ENCODE measurements around the gene PSMF1.

PSMF1 gene

GRCh38 chr20:1085492-1086276 is 32.7 kb upstream of the PSMF1 start:
- DNase-seq (ENCODE audit: low read depth): no peak
- no peak overlapping the region for H3K4me3 ChIP-seq (ENCODE audit: low read depth, low read length)
- TF ChIP-seq MYC (IDR thresholded peaks at IDR 0.05; ENCODE audit: low read depth, low read length): no peak
- TF ChIP-seq POLR2A (IDR thresholded peaks at IDR 0.05; ENCODE audit: extremely low read depth, insufficient read length): no peak
- TF ChIP-seq CTCF (IDR thresholded peaks at IDR 0.05; ENCODE audit: low read depth, low read length): no peak
- TF ChIP-seq MAX (IDR thresholded peaks at IDR 0.05; ENCODE audit: low read depth, low read length): no peak

DNA sequence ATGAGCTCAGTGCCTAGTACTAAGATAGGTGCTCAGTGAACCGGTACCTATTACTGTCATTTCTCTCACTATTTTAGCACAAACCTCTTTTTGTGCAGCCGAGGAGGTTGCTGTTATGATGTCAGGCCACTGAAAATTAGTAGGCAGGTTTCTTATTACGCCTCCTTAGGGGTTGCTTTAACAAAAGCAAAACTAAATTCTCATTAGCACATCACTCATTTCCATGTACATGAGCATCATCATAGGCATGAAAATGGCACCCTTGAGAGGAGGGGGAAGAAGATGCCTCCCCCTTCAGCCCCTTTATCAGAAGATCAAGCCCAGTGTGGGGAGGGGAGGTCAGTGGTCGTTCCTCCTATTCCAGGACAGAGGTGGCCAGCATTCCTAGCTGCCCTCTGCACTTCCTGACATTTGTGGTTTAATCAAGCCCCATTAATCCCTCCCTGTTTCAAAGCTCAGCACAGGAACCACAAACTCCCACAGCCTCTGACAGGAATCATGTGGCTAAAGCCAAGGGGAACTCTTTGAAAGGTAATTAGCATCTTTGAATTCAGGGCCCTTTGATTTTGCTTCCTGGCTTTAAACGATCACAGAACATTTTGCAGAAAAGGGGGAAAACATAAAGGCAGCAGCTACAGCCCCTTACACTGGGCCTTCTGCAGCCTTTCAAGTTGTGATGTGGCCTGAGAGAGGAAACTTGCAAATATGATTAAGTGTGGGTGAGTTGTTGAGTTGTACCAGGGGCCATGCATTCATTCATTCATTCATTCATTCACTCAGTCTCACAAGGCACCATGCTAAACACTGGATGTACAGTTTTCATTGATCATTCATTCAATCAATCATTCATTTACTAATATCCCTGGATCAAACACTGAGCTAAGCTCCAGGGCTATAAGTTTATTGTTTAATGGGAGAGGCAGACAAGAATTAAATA is 31.9 kb upstream of the PSMF1 start:
- no peak for DNase-seq (ENCODE audit: low read depth)
- H3K4me3 ChIP-seq (ENCODE audit: low read depth, low read length): no peak overlapping the region
- TF ChIP-seq CTCF (IDR thresholded peaks at IDR 0.05; ENCODE audit: low read depth, low read length): no peak
- no peak for TF ChIP-seq POLR2A (IDR thresholded peaks at IDR 0.05; ENCODE audit: extremely low read depth, insufficient read length)
- no peak for TF ChIP-seq MYC (IDR thresholded peaks at IDR 0.05; ENCODE audit: low read depth, low read length)
- no peak for TF ChIP-seq MAX (IDR thresholded peaks at IDR 0.05; ENCODE audit: low read depth, low read length)

GRCh38 chr20:1087311-1087905 is 31.0 kb upstream of the PSMF1 start:
- H3K4me3 ChIP-seq (ENCODE audit: low read depth, low read length): no peak overlapping the region
- DNase-seq (ENCODE audit: low read depth): no peak
- no peak for TF ChIP-seq POLR2A (IDR thresholded peaks at IDR 0.05; ENCODE audit: extremely low read depth, insufficient read length)
- TF ChIP-seq MYC (IDR thresholded peaks at IDR 0.05; ENCODE audit: low read depth, low read length): no peak
- no peak for TF ChIP-seq MAX (IDR thresholded peaks at IDR 0.05; ENCODE audit: low read depth, low read length)
- TF ChIP-seq CTCF (IDR thresholded peaks at IDR 0.05; ENCODE audit: low read depth, low read length): no peak

DNA sequence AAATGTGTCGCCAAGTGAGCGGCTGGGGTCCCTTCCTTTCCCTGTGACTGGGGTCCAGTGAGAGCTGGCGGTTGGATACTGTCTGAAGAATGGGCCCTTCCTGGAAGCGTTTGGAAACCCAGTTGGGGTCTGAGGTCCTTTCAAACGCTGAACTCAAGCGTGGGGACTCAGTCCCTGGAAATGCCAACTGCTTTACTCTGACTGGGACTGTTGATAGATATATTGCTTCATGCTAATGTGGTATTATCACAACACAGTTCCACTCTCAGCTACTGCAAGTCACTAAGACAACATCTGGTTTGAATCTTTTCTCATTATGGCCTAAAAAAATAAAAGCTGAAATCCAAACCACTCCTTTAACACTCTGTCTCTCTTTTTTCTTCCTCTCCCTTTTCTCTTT is 23.7 kb upstream of the PSMF1 start:
- no peak for DNase-seq (ENCODE audit: low read depth)
- TF ChIP-seq MYC (IDR thresholded peaks at IDR 0.05; ENCODE audit: low read depth, low read length) (no peak), POLR2A (IDR thresholded peaks at IDR 0.05; ENCODE audit: extremely low read depth, insufficient read length) (no peak), MAX (IDR thresholded peaks at IDR 0.05; ENCODE audit: low read depth, low read length) (no peak), CTCF (IDR thresholded peaks at IDR 0.05; ENCODE audit: low read depth, low read length) (no peak)
- H3K4me3 ChIP-seq (ENCODE audit: low read depth, low read length): no peak overlapping the region

DNA sequence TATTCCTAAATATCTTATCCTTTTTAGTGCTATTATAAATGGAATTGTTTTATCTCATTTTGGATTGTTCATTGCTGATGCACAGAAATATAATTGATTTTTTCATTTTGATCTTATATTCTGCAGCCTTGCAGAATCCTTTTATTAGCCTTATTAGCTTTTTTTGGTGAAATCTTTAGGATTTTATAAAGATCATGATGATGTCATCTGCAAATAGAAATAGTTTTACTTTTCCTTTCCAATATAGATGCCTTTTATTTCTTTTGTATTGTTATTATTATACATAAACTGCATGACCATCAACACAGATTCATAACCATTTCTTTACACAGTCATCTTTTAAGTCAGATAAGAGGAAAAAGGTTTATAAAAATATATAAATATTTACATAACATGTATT is 16.9 kb upstream of the PSMF1 start:
- TF ChIP-seq MAX (IDR thresholded peaks at IDR 0.05; ENCODE audit: low read depth, low read length): no peak
- TF ChIP-seq MYC (IDR thresholded peaks at IDR 0.05; ENCODE audit: low read depth, low read length): no peak
- no peak for TF ChIP-seq POLR2A (IDR thresholded peaks at IDR 0.05; ENCODE audit: extremely low read depth, insufficient read length)
- no peak overlapping the region for H3K4me3 ChIP-seq (ENCODE audit: low read depth, low read length)
- no peak for DNase-seq (ENCODE audit: low read depth)
